Measurements from ENCODE around the gene STX1B.

DNA sequence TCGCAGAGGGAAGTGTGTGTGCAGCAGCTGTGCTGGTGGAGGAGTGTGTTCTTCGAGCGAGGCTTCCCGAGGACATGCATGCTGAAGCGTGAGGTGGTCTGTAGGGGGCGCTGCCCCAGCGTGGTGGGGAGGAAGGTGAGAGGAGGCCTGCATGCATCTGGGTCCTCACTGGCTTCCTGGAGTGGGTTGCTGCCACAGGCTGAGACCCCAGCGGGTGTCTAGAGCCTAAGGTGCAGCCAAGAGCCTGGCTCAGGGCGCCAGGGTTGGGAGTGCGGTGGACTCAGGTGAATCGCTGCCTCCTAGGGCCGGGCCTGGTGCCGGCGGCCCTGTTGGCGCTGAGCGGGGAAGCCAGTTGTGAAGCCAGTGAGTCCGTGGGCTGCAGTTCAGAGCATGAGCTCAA lies 32.9 kb downstream of the STX1B start:
- TF ChIP-seq, protein P1, sequence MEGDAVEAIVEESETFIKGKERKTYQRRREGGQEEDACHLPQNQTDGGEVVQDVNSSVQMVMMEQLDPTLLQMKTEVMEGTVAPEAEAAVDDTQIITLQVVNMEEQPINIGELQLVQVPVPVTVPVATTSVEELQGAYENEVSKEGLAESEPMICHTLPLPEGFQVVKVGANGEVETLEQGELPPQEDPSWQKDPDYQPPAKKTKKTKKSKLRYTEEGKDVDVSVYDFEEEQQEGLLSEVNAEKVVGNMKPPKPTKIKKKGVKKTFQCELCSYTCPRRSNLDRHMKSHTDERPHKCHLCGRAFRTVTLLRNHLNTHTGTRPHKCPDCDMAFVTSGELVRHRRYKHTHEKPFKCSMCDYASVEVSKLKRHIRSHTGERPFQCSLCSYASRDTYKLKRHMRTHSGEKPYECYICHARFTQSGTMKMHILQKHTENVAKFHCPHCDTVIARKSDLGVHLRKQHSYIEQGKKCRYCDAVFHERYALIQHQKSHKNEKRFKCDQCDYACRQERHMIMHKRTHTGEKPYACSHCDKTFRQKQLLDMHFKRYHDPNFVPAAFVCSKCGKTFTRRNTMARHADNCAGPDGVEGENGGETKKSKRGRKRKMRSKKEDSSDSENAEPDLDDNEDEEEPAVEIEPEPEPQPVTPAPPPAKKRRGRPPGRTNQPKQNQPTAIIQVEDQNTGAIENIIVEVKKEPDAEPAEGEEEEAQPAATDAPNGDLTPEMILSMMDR (IDR thresholded peaks at IDR 0.05 in 8 of 11, conservative IDR thresholded peaks at IDR 0.05 in 3 of 11) = peak in 2 of 11 experiments; percentile 12 to 33
- TF ChIP-seq POLR2A (IDR thresholded peaks at IDR 0.05) = no peak
